ENCODE results near the gene LSM14A. TPM values are rescaled to one million over a fixed set of nuclear protein-coding genes. Genes with fewer than 3 reads are reported as not detected.
"Not testable (repeated sequence)": the region's sequence is repeated elsewhere in the genome, so short reads cannot be mapped to it uniquely, and the experiment has no call there.

LSM14A gene
- total RNA-seq, 2 experiments from 2014 or later, result 87.9 to 102 TPM

DNA sequence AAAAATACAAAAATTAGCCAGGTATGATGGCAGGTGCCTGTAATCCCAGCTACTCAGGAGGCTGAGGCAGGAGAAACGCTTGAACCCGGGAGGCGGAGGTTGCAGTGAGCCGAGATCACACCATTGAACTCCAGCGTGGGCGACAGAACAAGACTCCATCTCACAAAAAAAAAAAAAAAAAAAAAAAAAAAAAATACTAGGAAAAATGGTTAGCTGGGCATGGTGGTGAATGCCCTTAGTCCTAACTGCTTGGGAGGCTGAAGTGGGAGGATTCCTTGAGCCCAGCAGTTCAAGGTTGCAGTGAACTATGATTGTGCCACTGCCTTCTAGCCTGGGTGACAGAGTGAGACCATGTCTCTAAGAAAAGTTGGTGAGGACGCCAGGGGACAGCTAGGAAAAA, 33.0 kb downstream of the LSM14A start:
- intact Hi-C loops (cut with micrococcal nuclease); DNase-seq; H3K27ac Mint-ChIP-seq; H3K9me3 Mint-ChIP-seq; H3K4me1 Mint-ChIP-seq (ENCODE audit: low read depth); H3K27me3 Mint-ChIP-seq (ENCODE audit: low read depth); H3K4me3 Mint-ChIP-seq: not testable (repeated sequence)
- peaks cover 25% of the 10 kb centered on the region for H3K36me3 Mint-ChIP-seq (ENCODE audit: low read depth)
- CTCF ChIA-PET, result interaction anchor here (0.7 to 1.3 kb wide), 3 partner anchors 16 to 410 kb away, joined by 3 to 4 read pairs (median 3); no protein-coding TSS in a partner anchor

DNA sequence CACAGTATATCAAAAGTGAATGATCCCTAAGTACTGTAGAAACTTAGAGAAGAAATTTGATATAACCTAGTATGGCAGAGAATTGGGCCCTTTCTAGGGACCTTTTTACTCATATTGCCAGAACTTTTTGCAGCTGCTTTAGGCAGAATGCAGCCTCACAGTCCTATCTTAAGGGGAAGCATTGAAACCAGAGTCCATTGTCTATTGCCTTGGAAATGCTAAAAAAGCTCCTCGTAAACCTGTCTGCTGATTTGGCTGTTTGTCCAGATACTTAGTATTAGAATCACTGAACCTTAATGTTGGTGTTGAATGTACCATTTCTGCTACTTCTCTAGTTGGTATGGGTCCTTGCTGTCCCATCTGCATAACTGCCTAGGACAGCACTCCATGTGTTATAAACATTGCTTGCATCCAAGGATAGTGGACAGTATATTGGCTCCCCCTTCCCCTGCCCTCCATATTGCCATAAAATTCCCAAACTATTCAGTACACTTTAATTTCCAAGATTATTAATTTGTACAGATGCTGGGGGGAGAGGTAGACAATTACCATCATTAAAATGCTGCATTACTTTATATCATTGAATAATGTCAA, 36.1 kb downstream of the LSM14A start:
- CTCF ChIA-PET, result interaction anchor here (1.3 to 1.9 kb wide), 2 partner anchors 11 to 13 kb away, joined by 4 to 6 read pairs; no protein-coding TSS in a partner anchor
- Mint-ChIP-seq H3K9me3 (no peaks in the 10 kb centered on the region), H3K4me1 (ENCODE audit: low read depth) (peaks cover 5% of the 10 kb centered on the region), H3K4me3 (no peak overlapping the region), H3K27ac (no peak overlapping the region), H3K36me3 (ENCODE audit: low read depth) (peaks cover 23% of the 10 kb centered on the region), H3K27me3 (ENCODE audit: low read depth) (no peaks in the 10 kb centered on the region)
- no peak for DNase-seq
- intact Hi-C loops (cut with micrococcal nuclease), result no loop called here

DNA sequence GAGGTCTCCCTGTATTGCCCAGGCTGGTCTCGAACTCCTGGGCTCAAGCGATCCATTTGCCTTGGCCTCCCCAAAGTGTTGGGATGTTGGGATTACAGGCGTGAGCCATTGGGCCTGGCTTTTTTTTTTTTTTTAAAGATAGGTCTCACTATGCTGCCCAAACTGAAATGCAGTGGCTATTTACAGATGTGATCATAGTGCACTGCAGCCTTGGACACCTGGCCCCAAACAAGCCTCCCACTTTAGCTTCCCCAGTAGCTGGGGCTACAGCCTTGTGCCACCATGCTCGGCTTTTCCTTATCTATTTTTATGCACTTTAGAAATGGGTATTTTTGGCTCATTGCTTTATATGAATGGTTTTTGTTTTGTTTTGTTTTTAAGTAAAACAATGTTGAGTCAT, 37.4 kb downstream of the LSM14A start:
- CTCF ChIA-PET, result interaction anchor here (0.6 to 1.9 kb wide), 6 partner anchors 11 to 136 kb away, joined by 3 to 6 read pairs (median 4); no protein-coding TSS in a partner anchor
- no peak for DNase-seq
- H3K9me3 Mint-ChIP-seq, result no peaks in the 10 kb centered on the region
- intact Hi-C loops (cut with micrococcal nuclease), result loop anchor here (10.0 kb wide), 1 partner anchor 295 kb away; no protein-coding TSS in a partner anchor
- H3K27me3 Mint-ChIP-seq (ENCODE audit: low read depth), result no peaks in the 10 kb centered on the region
- peaks cover 7% of the 10 kb centered on the region for H3K4me1 Mint-ChIP-seq (ENCODE audit: low read depth)
- H3K4me3 Mint-ChIP-seq, result no peak overlapping the region
- H3K36me3 Mint-ChIP-seq (ENCODE audit: low read depth), result peaks cover 24% of the 10 kb centered on the region
- H3K27ac Mint-ChIP-seq, result peak overlapping the region; percentile 46

DNA sequence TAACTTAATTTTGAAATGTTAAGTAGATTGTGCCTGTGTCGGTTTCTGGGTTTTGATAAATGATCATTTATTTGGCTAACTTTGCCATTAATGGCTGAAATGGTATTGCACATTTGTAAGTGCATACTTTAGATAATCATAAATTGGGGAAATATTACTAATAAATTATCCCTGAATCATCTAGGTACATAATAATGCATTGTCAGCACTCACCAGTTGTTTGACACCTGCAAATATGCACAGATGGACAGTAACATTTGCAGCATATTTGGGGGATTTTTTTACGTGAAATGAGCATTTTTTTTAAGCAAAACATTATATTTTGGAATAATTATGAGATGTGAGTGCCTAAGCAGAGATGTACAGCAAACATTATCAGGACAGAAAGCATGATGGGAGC, 41.0 kb downstream of the LSM14A start:
- CTCF ChIA-PET, result interaction anchor here (0.8 kb wide), 1 partner anchor 9 kb away, joined by 3 read pairs; no protein-coding TSS in a partner anchor
- H3K4me3 Mint-ChIP-seq, result no peak overlapping the region
- peaks cover 25% of the 10 kb centered on the region for H3K36me3 Mint-ChIP-seq (ENCODE audit: low read depth)
- H3K9me3 Mint-ChIP-seq, result no peaks in the 10 kb centered on the region
- no peak for DNase-seq
- H3K27ac Mint-ChIP-seq, result no peak overlapping the region
- intact Hi-C loops (cut with micrococcal nuclease), result loop anchor here (10.0 kb wide), 1 partner anchor 292 kb away; no protein-coding TSS in a partner anchor
- no peaks in the 10 kb centered on the region for H3K27me3 Mint-ChIP-seq (ENCODE audit: low read depth)
- peaks cover 27% of the 10 kb centered on the region for H3K4me1 Mint-ChIP-seq (ENCODE audit: low read depth)

DNA sequence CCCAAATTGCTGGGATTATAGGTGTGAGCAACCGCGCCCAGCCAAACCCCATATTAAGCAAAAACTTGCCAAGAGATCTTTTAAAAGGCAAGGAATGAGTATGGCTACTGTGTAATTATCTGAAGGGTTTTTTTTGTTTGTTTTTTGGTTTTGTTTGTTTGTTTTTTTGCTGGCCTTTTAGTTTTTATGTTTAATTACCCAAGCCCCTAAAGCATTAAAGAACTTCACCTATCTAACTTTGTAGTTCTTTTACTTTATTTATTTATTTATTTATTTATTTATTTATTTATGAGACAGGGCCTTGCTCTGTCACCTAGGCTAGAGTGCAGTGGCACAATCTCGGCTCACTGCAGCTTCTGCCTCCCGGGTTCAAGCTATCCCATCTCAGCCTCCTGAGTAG, 41.7 kb downstream of the LSM14A start:
- Mint-ChIP-seq H3K27ac (no peak overlapping the region), H3K36me3 (ENCODE audit: low read depth) (peaks cover 25% of the 10 kb centered on the region), H3K9me3 (no peaks in the 10 kb centered on the region), H3K27me3 (ENCODE audit: low read depth) (no peaks in the 10 kb centered on the region), H3K4me3 (no peak overlapping the region), H3K4me1 (ENCODE audit: low read depth) (peaks cover 34% of the 10 kb centered on the region)
- no peak for DNase-seq
- CTCF ChIA-PET, result interaction anchor here (0.8 kb wide), 1 partner anchor 8 kb away, joined by 3 read pairs; no protein-coding TSS in a partner anchor
- intact Hi-C loops (cut with micrococcal nuclease), result loop anchor here (10.0 kb wide), 1 partner anchor 291 kb away; no protein-coding TSS in a partner anchor

DNA sequence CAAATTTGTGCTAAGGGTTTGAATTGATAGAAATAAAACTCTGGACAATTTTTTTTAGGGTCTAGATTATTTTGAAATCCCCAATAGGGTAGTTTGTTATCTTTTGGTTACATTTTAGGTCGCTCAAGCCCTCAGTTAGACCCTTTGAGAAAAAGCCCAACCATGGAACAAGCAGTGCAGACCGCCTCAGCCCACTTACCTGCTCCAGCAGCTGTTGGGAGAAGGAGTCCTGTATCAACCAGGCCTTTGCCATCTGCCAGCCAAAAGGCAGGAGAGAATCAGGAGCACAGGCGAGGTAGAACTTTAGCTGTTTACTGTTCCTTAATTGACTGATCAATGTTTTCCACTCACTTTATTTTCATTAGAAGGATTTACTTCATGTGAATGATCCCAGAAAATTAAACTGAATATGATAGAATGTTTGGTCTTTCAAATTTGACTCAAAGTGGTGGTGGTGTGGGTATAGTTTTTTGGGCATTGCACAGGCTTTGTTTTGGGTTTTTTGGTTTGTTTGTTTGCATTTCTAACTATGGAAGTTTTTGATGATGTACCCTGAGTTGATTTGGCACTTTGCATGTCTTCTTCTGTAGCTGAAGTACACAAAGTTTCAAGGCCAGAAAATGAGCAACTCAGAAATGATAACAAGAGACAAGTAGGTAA, 42.8 kb downstream of the LSM14A start:
- H3K4me3 Mint-ChIP-seq, result no peak overlapping the region
- intact Hi-C loops (cut with micrococcal nuclease), result loop anchor here (10.0 kb wide), 1 partner anchor 290 kb away; no protein-coding TSS in a partner anchor
- no peaks in the 10 kb centered on the region for H3K27me3 Mint-ChIP-seq (ENCODE audit: low read depth)
- DNase-seq, result no peak
- peak overlapping the region; percentile 9 for H3K27ac Mint-ChIP-seq
- H3K9me3 Mint-ChIP-seq, result no peaks in the 10 kb centered on the region
- peaks cover 33% of the 10 kb centered on the region for H3K36me3 Mint-ChIP-seq (ENCODE audit: low read depth)
- CTCF ChIA-PET, result no interaction called here
- H3K4me1 Mint-ChIP-seq (ENCODE audit: low read depth), result peaks cover 41% of the 10 kb centered on the region

DNA sequence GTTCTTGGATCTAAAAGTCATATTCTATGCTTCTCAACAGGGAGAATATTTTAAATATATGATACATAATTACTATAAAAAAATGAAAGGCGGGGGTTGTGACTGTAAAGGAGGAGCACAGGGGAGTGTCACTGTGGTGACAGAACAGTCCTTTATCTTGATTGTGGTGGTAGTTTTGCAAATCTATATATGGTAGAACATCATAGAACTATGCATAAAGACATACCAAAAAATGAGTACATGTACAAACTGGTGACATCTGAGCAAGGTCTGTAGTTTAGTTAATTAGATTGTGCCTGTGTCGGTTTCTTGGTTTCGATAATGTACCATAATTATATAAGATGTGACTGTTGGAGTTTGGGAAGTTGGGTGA, 43.3 kb downstream of the LSM14A start:
- CTCF ChIA-PET, result interaction anchor here (0.6 to 0.7 kb wide), 2 partner anchors 115 to 616 kb away, joined by 3 read pairs; no protein-coding TSS in a partner anchor
- H3K27me3 Mint-ChIP-seq (ENCODE audit: low read depth), result no peaks in the 10 kb centered on the region
- peaks cover 35% of the 10 kb centered on the region for H3K36me3 Mint-ChIP-seq (ENCODE audit: low read depth)
- intact Hi-C loops (cut with micrococcal nuclease), result loop anchor here (10.0 kb wide), 1 partner anchor 289 kb away; no protein-coding TSS in a partner anchor
- H3K4me1 Mint-ChIP-seq (ENCODE audit: low read depth), result peaks cover 46% of the 10 kb centered on the region
- no peak overlapping the region for H3K4me3 Mint-ChIP-seq
- DNase-seq, result no peak
- no peak overlapping the region for H3K27ac Mint-ChIP-seq
- no peaks in the 10 kb centered on the region for H3K9me3 Mint-ChIP-seq

DNA sequence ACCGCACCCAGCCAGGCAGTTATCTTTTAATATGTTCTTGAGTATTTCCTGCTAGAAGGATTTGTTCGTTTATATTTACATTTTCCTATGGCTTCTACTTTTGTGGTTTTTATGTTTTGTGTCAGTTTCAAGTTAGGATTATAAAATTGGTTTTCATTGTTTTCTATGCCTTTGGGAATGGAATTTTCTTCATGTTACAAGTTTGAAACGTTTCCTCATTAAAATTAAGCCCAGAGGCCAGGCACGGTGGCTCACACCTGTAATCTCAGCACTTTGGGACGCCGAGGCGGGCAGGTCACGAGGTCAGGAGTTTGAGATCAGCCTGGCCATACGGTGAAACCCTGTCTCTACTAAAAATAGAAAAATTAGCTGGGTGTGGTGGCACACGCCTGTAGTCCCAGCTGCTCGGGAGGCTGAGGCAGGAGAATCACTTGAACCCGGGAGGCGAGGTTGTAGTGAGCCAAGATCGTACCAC, 44.5 kb downstream of the LSM14A start:
- H3K27me3 Mint-ChIP-seq (ENCODE audit: low read depth); H3K27ac Mint-ChIP-seq; H3K9me3 Mint-ChIP-seq; DNase-seq; H3K4me3 Mint-ChIP-seq: not testable (repeated sequence)
- CTCF ChIA-PET, result interaction anchor here (0.6 to 1.2 kb wide), 3 partner anchors 9 to 122 kb away, joined by 3 read pairs; no protein-coding TSS in a partner anchor
- Mint-ChIP-seq H3K4me1 (ENCODE audit: low read depth) (peaks cover 47% of the 10 kb centered on the region), H3K36me3 (ENCODE audit: low read depth) (peaks cover 41% of the 10 kb centered on the region)
- intact Hi-C loops (cut with micrococcal nuclease), result loop anchor here (10.0 kb wide), 1 partner anchor 288 kb away; no protein-coding TSS in a partner anchor

DNA sequence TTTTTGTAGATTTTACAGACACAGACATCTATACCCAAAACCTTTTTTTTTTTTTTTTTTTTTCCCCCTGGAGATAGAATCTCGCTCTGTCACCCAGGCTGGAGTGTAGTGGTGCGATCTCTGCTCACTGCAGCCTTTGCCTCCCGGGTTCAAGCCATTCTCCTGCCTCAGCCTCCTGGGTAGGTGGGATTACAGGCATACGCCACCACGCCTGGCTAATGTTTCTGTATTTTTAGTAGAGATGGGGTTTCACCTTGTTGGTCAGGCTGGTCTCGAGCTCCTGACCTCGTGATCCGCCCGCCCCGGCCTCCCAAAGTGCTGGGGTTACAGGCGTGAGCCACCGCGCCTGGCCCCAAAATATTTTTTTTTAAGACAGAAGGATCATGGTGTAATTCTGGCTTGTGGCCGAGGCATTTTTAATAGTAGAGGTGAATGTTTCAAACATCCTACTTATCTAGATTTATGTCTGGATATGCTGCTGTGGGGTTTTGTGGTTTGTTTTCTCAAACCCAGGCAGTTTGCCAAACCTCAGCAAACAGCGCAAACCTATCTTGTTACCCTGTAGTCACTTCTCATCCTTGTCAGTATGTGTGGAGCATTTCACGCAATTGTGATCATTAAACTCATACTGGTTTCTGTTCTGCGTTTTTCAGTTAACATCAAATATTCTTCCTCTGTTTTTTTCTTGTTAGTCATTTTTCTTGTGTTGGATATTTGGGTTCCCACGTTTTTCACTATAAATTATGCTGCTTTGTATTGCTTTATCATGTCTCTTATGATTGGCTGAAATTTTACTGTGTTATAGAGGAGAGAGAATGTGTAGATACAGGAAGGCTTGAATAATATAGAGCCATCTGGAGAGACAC, 45.9 kb downstream of the LSM14A start:
- peak overlapping the region; percentile 52 for H3K4me3 Mint-ChIP-seq
- intact Hi-C loops (cut with micrococcal nuclease), result loop anchor here (1.0 to 10.0 kb wide), 7 partner anchors 8 to 287 kb away; no protein-coding TSS in a partner anchor
- CTCF ChIA-PET, result interaction anchor here (0.6 to 1.5 kb wide), 2 partner anchors 46 to 129 kb away, joined by 4 read pairs; partner anchors contain the start of gene LSM14A
- no peaks in the 10 kb centered on the region for H3K9me3 Mint-ChIP-seq
- H3K27me3 Mint-ChIP-seq (ENCODE audit: low read depth), result no peaks in the 10 kb centered on the region
- H3K4me1 Mint-ChIP-seq (ENCODE audit: low read depth), result peaks cover 47% of the 10 kb centered on the region
- H3K36me3 Mint-ChIP-seq (ENCODE audit: low read depth), result peaks cover 45% of the 10 kb centered on the region
- peak; percentile 86 for DNase-seq
- H3K27ac Mint-ChIP-seq, result peak overlapping the region; percentile 73

DNA sequence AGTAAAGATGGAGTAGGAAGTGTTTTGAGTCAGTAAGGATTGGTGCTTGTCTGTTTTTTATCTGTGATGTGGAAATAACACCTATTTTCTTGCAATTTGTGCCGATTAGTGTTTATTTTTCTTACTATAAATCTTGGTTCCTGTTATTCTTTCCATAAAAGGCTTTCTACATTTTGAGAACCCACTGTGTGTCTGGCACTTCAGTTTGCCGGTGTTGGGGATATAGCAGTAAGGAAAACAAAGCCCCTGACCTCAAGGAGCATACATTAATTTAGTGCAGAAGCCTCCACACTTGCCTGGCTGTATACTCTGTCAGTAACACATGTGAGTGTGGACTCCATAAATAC, 46.5 kb downstream of the LSM14A start:
- Mint-ChIP-seq H3K9me3 (no peaks in the 10 kb centered on the region), H3K27ac (peak overlapping the region; percentile 73), H3K27me3 (ENCODE audit: low read depth) (no peaks in the 10 kb centered on the region), H3K36me3 (ENCODE audit: low read depth) (peaks cover 49% of the 10 kb centered on the region), H3K4me1 (ENCODE audit: low read depth) (peaks cover 49% of the 10 kb centered on the region), H3K4me3 (peak overlapping the region; percentile 19)
- intact Hi-C loops (cut with micrococcal nuclease), result loop anchor here (1.0 to 10.0 kb wide), 7 partner anchors 8 to 286 kb away; no protein-coding TSS in a partner anchor
- CTCF ChIA-PET, result interaction anchor here (1.2 to 1.5 kb wide), 5 partner anchors 10 to 100 kb away, joined by 4 to 7 read pairs (median 4); partner anchors contain the start of gene LSM14A
- no peak for DNase-seq

DNA sequence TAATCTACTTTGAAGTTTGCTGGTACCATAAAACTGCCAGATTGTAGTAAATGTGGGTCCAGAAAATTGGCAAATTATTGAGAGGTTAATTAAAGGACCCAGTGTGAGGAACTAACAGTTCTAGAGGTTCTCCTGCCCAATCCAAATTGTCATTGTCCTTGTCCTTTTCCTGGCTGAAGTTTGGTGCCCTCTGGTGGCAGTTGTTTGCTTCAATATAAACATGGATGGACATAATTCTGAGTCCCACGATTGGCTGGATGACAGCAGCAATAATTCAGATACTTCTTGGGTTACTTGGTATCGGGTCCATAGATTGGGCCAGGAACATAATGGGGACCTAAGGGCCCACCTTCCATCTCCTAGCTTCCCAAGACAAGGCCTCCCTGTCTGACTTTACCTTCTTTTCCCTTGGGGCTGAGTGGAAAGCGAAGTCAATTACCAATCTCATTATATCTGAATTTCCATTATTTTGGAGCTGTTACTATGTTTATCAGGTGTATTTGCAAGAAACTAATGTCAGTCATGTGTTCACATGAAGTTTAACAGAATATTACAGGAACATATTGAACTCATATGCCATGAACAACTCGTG, 48.3 kb downstream of the LSM14A start:
- peaks cover 58% of the 10 kb centered on the region for H3K36me3 Mint-ChIP-seq (ENCODE audit: low read depth)
- CTCF ChIA-PET, result interaction anchor here (0.7 to 3.0 kb wide), 10 partner anchors 11 to 126 kb away, joined by 3 to 14 read pairs (median 4); no protein-coding TSS in a partner anchor
- no peaks in the 10 kb centered on the region for H3K9me3 Mint-ChIP-seq
- H3K4me3 Mint-ChIP-seq, result no peak overlapping the region
- intact Hi-C loops (cut with micrococcal nuclease), result loop anchor here (1.0 to 5.0 kb wide), 2 partner anchors 97 to 99 kb away; no protein-coding TSS in a partner anchor
- peak; percentile 83 for DNase-seq
- H3K4me1 Mint-ChIP-seq (ENCODE audit: low read depth), result peaks cover 54% of the 10 kb centered on the region
- H3K27ac Mint-ChIP-seq, result peak overlapping the region; percentile 59
- H3K27me3 Mint-ChIP-seq (ENCODE audit: low read depth), result no peaks in the 10 kb centered on the region

All from activated naive CD4-positive, alpha-beta T cell treated with anti-CD3 and anti-CD28 coated beads for 36 hours (primary cell).